WERI-Rb-1 (cell line): ENCODE data around the gene TBCA.

Experiments
- DNase-seq: peaks from one replicate; pipeline ENCODE4 v3.0.0-alpha.2; 2020
- H3K27ac ChIP-seq: fragments of 250-450 bp; sonication (Bioruptor Pico); 2 replicates; pipeline ENCODE4 v1.5.1; 2020; ENCODE audit warnings: mild to moderate bottlenecking, moderate library complexity
- H3K27me3 ChIP-seq: fragments of 250-450 bp; sonication (Bioruptor Pico); 2 replicates; pipeline ENCODE4 v1.5.1; 2021; ENCODE audit warnings: mild to moderate bottlenecking, low read depth, moderate library complexity; ENCODE audit not compliant: insufficient read depth, severe bottlenecking
- H3K36me3 ChIP-seq: fragments of 250-450 bp; sonication (Bioruptor Pico); 2 replicates; pipeline ENCODE4 v1.5.1; 2020; ENCODE audit warnings: mild to moderate bottlenecking, moderate library complexity
- H3K4me3 ChIP-seq: 2 replicates; pipeline ENCODE4 v1.5.1; 2011; ENCODE audit warnings: low read depth, mild to moderate bottlenecking, control low read depth, low read length
- H3K9me3 ChIP-seq: fragments of 250-450 bp; sonication (Bioruptor Pico); 2 replicates; pipeline ENCODE4 v1.5.1; 2021; ENCODE audit warnings: mild to moderate bottlenecking, moderate library complexity; ENCODE audit not compliant: severe bottlenecking
- CTCF ChIP-seq: IDR thresholded peaks from 2 replicates; pipeline ENCODE4 v1.5.1; 2011; ENCODE audit warnings: low read depth, mild to moderate bottlenecking, control low read depth, inconsistent platforms, low read length

Gene TBCA

DNA sequence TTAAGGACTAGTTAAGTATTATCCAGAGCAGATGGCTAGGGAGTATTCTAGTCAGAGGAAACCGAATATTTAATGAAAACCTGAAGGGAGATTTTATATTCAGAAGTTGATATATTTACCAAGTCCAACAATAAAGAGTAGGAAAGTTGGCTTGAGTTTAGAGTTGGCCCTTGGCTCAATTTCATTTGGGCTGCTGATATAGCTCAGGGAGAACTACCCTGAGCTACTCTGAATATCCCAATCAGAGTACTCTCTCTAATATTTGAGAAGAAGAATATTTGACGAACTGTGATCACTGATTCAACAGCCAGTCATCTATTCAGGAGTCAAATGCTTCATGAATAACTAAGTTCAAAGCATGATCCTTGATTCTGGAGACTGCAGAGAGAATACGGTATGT is 34.5 kb downstream of the TBCA start:
- DNase-seq: no peak
- H3K4me3 ChIP-seq: no peak overlapping the region
- no peaks in the 10 kb centered on the region for H3K9me3 ChIP-seq
- H3K36me3 ChIP-seq: no peaks in the 10 kb centered on the region
- no peak for TF ChIP-seq CTCF
- H3K27ac ChIP-seq: no peak overlapping the region
- no peaks in the 10 kb centered on the region for H3K27me3 ChIP-seq

GRCh38 chr5:77734885-77735284 is 41.3 kb downstream of the TBCA start:
- Histone ChIP-seq H3K27ac (no peak overlapping the region), H3K27me3 (no peaks in the 10 kb centered on the region), H3K9me3 (no peaks in the 10 kb centered on the region), H3K36me3 (no peaks in the 10 kb centered on the region; the same call in 1 of the 2 replicates), H3K4me3 (no peak overlapping the region)
- no peak for DNase-seq
- TF ChIP-seq CTCF: no peak

DNA sequence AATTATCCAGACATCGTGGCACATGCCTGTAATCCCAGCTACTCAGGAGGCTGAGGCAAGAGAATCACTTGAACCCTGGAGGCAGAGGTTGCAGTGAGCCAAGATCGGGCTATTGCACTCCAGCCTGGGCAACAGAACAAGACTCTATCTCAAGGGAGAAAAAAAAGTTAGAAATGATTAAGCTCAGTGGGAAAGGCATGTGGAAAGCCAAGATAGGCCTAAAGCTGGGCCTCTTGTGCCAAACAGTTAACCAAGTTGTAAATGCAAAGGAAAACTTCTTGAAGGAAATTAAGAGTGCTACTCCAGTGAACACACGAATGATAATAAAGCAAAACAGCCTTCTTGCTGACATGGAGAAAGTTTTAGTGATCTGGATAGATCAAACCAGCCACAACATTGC is 43.0 kb downstream of the TBCA start:
- TF ChIP-seq CTCF: no peak
- Histone ChIP-seq H3K27me3 (no peaks in the 10 kb centered on the region), H3K4me3 (no peak overlapping the region), H3K9me3 (no peaks in the 10 kb centered on the region), H3K36me3 (no peaks in the 10 kb centered on the region; the same call in 1 of the 2 replicates), H3K27ac (no peak overlapping the region)
- no peak for DNase-seq

DNA sequence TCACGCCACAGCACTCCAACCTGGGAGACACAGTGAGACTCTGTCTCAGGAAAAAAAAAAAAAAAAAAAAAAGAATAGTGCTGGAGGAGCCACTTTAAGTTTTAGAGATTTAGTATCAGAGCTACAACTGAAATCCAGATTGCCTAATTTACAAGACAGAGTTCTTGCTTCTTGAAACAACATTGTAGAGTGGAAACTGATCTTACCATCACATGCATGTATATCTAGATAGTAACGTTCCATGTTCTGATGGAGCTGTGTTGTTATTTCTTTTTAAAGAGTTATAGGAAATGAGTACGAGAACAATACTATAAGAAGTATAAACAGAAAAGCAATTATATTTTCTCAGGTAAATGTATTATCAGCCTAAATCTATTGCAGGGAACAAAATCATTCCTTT is 48.9 kb downstream of the TBCA start:
- Histone ChIP-seq H3K36me3 (no peaks in the 10 kb centered on the region), H3K9me3 (no peaks in the 10 kb centered on the region), H3K4me3 (no peak overlapping the region), H3K27ac (no peak overlapping the region), H3K27me3 (no peaks in the 10 kb centered on the region)
- no peak for TF ChIP-seq CTCF
- no peak for DNase-seq

DNA sequence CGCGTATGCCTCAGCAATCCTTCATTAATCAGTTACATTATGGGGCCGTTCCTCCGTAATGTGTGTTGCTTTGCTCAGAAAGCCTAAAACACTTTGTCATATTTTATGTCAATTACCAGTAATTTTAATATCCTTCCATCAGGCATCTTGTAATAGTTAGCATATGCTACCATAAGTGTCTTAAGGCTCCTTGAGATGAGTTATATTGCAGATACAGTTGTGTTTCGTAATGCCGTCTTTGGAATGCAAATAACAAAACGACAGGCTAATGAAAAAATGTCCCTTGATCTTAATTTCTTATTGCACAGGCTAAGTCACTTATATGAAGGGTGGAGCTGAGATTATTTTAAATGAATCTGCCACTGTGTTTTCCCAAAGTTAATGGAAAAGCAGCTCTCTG is 50.5 kb downstream of the TBCA start:
- no peak overlapping the region for H3K27ac ChIP-seq
- H3K27me3 ChIP-seq: no peaks in the 10 kb centered on the region
- H3K36me3 ChIP-seq: no peaks in the 10 kb centered on the region
- no peak for DNase-seq
- H3K9me3 ChIP-seq: no peaks in the 10 kb centered on the region
- no peak overlapping the region for H3K4me3 ChIP-seq
- no peak for TF ChIP-seq CTCF

DNA sequence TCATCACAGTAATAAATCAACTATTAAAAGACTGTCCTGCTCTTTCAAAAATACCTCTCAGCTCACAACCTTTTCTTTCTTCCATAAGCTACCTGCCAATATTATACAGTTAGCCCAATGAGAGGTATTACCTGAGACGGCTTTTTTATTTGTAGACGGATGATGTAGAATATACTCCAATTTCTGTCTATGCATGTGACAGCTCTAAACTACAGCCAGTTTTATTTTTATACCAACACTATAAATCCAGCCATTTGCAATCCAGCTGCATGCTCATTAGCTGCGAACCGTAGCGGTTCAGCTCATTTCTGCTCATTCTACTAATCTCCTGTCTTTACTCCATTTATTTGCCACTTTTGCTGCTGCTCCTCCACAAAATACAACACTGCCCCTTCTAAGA is 51.2 kb downstream of the TBCA start:
- DNase-seq: no peak
- Histone ChIP-seq H3K27ac (no peak overlapping the region), H3K27me3 (no peaks in the 10 kb centered on the region), H3K9me3 (no peaks in the 10 kb centered on the region), H3K4me3 (no peak overlapping the region), H3K36me3 (no peaks in the 10 kb centered on the region)
- no peak for TF ChIP-seq CTCF
